Transverse colon (tissue), 4 donors: ENCODE results near the gene GPSM3. TPM values are rescaled to one million over a fixed set of nuclear protein-coding genes. Genes with fewer than 3 reads are reported as not detected.
A peak's percentile ranks its signal among the peaks of the same experiment; 100 is the strongest.
"Not testable (repeated sequence)": the region's sequence is repeated elsewhere in the genome, so short reads cannot be mapped to it uniquely, and the experiment has no call there.

Experiments used
- DNase-seq: peaks from one replicate; pipeline ENCODE4 v3.0.0-alpha.2; 2019
- H3K27ac ChIP-seq, 4 donors: fragments of 200-600 bp; sonication (generic); 2 replicates each; pipeline ENCODE4 v1.5.1; 2016 to 2018; ENCODE audit warnings: inconsistent platforms in 4 of 4
- H3K27me3 ChIP-seq: fragments of 200-600 bp; sonication (generic); 2 replicates; pipeline ENCODE4 v1.5.1; 2017; ENCODE audit warnings: inconsistent platforms
- H3K36me3 ChIP-seq, 4 donors: fragments of 200-600 bp; sonication (generic); 2 replicates each; pipeline ENCODE4 v1.5.1; 2017 to 2019; ENCODE audit warnings: inconsistent platforms in 4 of 4
- H3K4me1 ChIP-seq, 4 donors: fragments of 200-600 bp; sonication (generic); 2 replicates each; pipeline ENCODE4 v1.5.1; 2017 to 2020; ENCODE audit warnings: inconsistent platforms in 4 of 4
- H3K4me3 ChIP-seq, 4 donors: fragments of 200-600 bp; sonication (generic); 1 replicate in 1 of 4; 2 replicates in 3 of 4; pipeline versions ENCODE4 v1.5.1 to v1.6.1; 2017 to 2019; ENCODE audit warnings: inconsistent platforms in 4 of 4
- H3K9me3 ChIP-seq, 2 donors: fragments of 200-600 bp; sonication (generic); 2 replicates each; pipeline ENCODE4 v1.5.1; 2017 to 2019; ENCODE audit warnings: inconsistent platforms in 2 of 2
- CTCF ChIP-seq, 5 experiments: fragments of 200-600 bp in 3 of 5; fragments of 450-650 bp in 2 of 5; sonication (generic) in 3 of 5; IDR thresholded peaks; 1 replicate in 2 of 5; 2 replicates in 3 of 5; pipeline ENCODE4 v1.5.1; 2016 to 2017; ENCODE audit warnings: antibody characterized with exemption in 5 of 5, inconsistent platforms in 3 of 5, mild to moderate bottlenecking in 2 of 5, moderate library complexity in 1 of 5
- EP300 ChIP-seq: sonication (generic); formaldehyde crosslinking; IDR thresholded peaks from one replicate; pipeline ENCODE4 v1.6.1; 2017; ENCODE audit warnings: antibody characterized with exemption, low read depth
- POLR2A ChIP-seq: fragments of 450-650 bp; IDR thresholded peaks from one replicate; pipeline ENCODE4 v1.6.1; 2016; ENCODE audit warnings: antibody characterized with exemption, mild to moderate bottlenecking, moderate library complexity
- POLR2AphosphoS5 ChIP-seq, 3 donors: sonication (generic); formaldehyde crosslinking; IDR thresholded peaks; one replicate each; pipeline ENCODE4 v1.6.1; 2016; ENCODE audit warnings: antibody characterized with exemption in 3 of 3
- WGBS, 2 donors: methylation state at CpG; one replicate each; pipeline ENCODE4 v1.1.5; 2018; ENCODE audit warnings: low coverage in 1 of 2; 5-methylcytosine and 5-hydroxymethylcytosine counted together
- in situ Hi-C, 4 donors: fragments of 200-750 bp; cut with MboI; loops; one replicate each; pipeline versions ENCODE4 v1.15.0 to v1.15.1; 2017; ENCODE audit warnings: low sequenced_read_pairs in 3 of 4, low pct_ligation_motif_present in 1 of 4, low pct_unique_long_range_greater_than_20kb in 1 of 4
- intact Hi-C: fragments of 100-400 bp; cut with DNase I; formaldehyde crosslinking; loops from one replicate; pipeline ENCODE4 v1.15.1; 2023; ENCODE audit warnings: low total_unique reads
- total RNA-seq, 4 donors: library from RNA; depleted of rRNA; stranded (reverse); fragments of >200 nt; gene quantifications; one replicate each; pipeline ENCODE4 v1.1.0, GENCODE V29; 2016

Gene GPSM3
- total RNA-seq, 4 donors from 2014 or later: 1.00 to 8.6 (median 6.7) TPM

- Histone ChIP-seq H3K4me3 (peak overlapping the region in 3 of 4 donors; percentile 24 to 53 (median 27)), H3K9me3 (no peaks in the 10 kb centered on the region), H3K27me3 (no peaks in the 10 kb centered on the region), H3K36me3 (no peaks in the 10 kb centered on the region), H3K27ac (peak overlapping the region; percentile 89 to 100 (median 98)), H3K4me1 (peaks cover 10 to 45% (median 31%) of the 10 kb centered on the region in 4 donors)
- 15 to 18% methylated on average over 4 to 14 of the region's 15 CpGs for WGBS, 2 donors
- DNase-seq: peak; percentile 44
- intact Hi-C loops (no loop called here), in situ Hi-C loops (no loop called here)
- TF ChIP-seq POLR2AphosphoS5 (IDR thresholded peaks at IDR 0.05) (peak; percentile 75 to 93 (median 83)), EP300 (no peak), CTCF (IDR thresholded peaks at IDR 0.05) (peak; percentile 45 to 83 (median 54)), POLR2A (no peak)
These were observed 2.6 kb upstream of the GPSM3 start for GRCh38 chr6:32194825-32195651.

- Histone ChIP-seq H3K27me3 (no peaks in the 10 kb centered on the region), H3K4me1 (peaks cover 10 to 45% (median 32%) of the 10 kb centered on the region in 4 donors), H3K9me3 (no peaks in the 10 kb centered on the region), H3K4me3 (no peak overlapping the region), H3K27ac (peak overlapping the region; percentile 89 to 100 (median 98)), H3K36me3 (no peaks in the 10 kb centered on the region)
- no peak for DNase-seq
- in situ Hi-C loops (no loop called here), intact Hi-C loops (no loop called here)
- WGBS, 2 donors: 89% methylated on average over 4 of the region's 4 CpGs; no CpG with 5 or more reads in 1 of the 2 donors
- no peak for TF ChIP-seq POLR2AphosphoS5 (IDR thresholded peaks at IDR 0.05)
- no peak for TF ChIP-seq POLR2A
- TF ChIP-seq CTCF (IDR thresholded peaks at IDR 0.05): no peak
- no peak for TF ChIP-seq EP300
These were observed 1.9 kb upstream of the GPSM3 start for GRCh38 chr6:32194388-32194787.

- peaks cover 19 to 58% (median 44%) of the 10 kb centered on the region in 4 donors for H3K4me1 ChIP-seq
These were observed 653 bp upstream of the GPSM3 start for GRCh38 chr6:32193096-32193495.

GRCh38 chr6:32191696-32192607 lies 491 bp downstream of the GPSM3 start:
- 58 to 59% methylated on average over 2 to 15 of the region's 15 CpGs for WGBS, 2 donors
- Histone ChIP-seq H3K27ac (peak overlapping the region; percentile 92 to 98 (median 98)), H3K27me3 (no peaks in the 10 kb centered on the region), H3K4me1 (peaks cover 21 to 62% (median 44%) of the 10 kb centered on the region in 4 donors), H3K4me3 (peak overlapping the region; percentile 5 to 95 (median 21)), H3K36me3 (peaks cover 0 to under 1% (median 0%) of the 10 kb centered on the region in 4 donors), H3K9me3 (no peaks in the 10 kb centered on the region)
- in situ Hi-C loops: no loop called here
- intact Hi-C loops: loop anchor here (2.0 kb wide), 1 partner anchor 39 kb away; no protein-coding TSS in a partner anchor
- TF ChIP-seq POLR2A (no peak), POLR2AphosphoS5 (IDR thresholded peaks at IDR 0.05) (no peak), EP300 (no peak), CTCF (IDR thresholded peaks at IDR 0.05) (no peak)
- DNase-seq: no peak

More at GRCh38 chr6:32193096-32193495, 653 bp upstream of the GPSM3 start:
- DNase-seq, H3K9me3 ChIP-seq, in situ Hi-C loops, intact Hi-C loops, H3K27me3 ChIP-seq, H3K36me3 ChIP-seq: not testable (repeated sequence)
- peak overlapping the region in 2 of 4 donors; percentile 30 to 95 for H3K4me3 ChIP-seq
- 79% methylated on average over 13 of the region's 13 CpGs; no CpG with 5 or more reads in 1 of the 2 donors for whole genome bisulfite sequencing, 2 donors
- peak overlapping the region; percentile 92 to 98 (median 98) for H3K27ac ChIP-seq
